Spleen (tissue), 7 donors: ENCODE results near the gene RFPL1.

Source experiments
- CTCF ChIP-seq, 11 experiments: fragments of 200-600 bp in 7 of 11; fragments of 450-650 bp in 4 of 11; sonication (generic) in 4 of 11; IDR thresholded peaks in 8 of 11; conservative IDR thresholded peaks in 3 of 11; 1 replicate in 7 of 11; 2 replicates in 4 of 11; pipeline versions ENCODE4 v1.4.0 to v1.8.0; 2016 to 2021; ENCODE audit warnings: antibody characterized with exemption in 11 of 11, inconsistent platforms in 4 of 11, mild to moderate bottlenecking in 1 of 11
- POLR2A ChIP-seq, 3 donors: fragments of 450-650 bp; IDR thresholded peaks; one replicate each; pipeline ENCODE4 v1.5.1; 2017; ENCODE audit warnings: antibody characterized with exemption in 3 of 3, mild to moderate bottlenecking in 1 of 3
- POLR2AphosphoS5 ChIP-seq, 3 donors: sonication (generic); formaldehyde crosslinking; IDR thresholded peaks; one replicate each; pipeline ENCODE4 v1.5.1; 2017; ENCODE audit warnings: antibody characterized with exemption in 3 of 3
- donor health status: DM: no; HTN: no; CAD: no; lungs with moderate emphysema.
- donor health status: DM: no; HTN: no; CAD: no.
- donor health status: DM: no; HTN: no; CAD: no.

GRCh38 chr22:29477723-29478318 lies 39.4 kb downstream of the RFPL1 start:
- no peak for TF ChIP-seq POLR2AphosphoS5 (IDR thresholded peaks at IDR 0.05)
- TF ChIP-seq CTCF (IDR thresholded peaks at IDR 0.05 in 8 of 11, conservative IDR thresholded peaks at IDR 0.05 in 3 of 11), result no peak
- no peak for TF ChIP-seq POLR2A (IDR thresholded peaks at IDR 0.05)
